H1 (cell line): ENCODE measurements around the gene POLR2C. TPM values are rescaled to one million over a fixed set of nuclear protein-coding genes. Genes with fewer than 3 reads are reported as not detected.

Source experiments
- CTCF ChIA-PET: fragments of 300-600 bp; sonication (Branson Sonifier 250); formaldehyde crosslinking; loops from one replicate; lab custom pipeline; 2021; ENCODE audit not compliant: partially characterized antibody; lab: Charles Lee
- POLR2A ChIA-PET: fragments of 300-600 bp; sonication (Branson Sonifier 250); formaldehyde crosslinking; loops from one replicate; lab custom pipeline; 2021; ENCODE audit warnings: inconsistent platforms; ENCODE audit not compliant: partially characterized antibody; lab: Charles Lee
- DNase-seq, 2 experiments: peaks; one replicate each; pipeline versions ENCODE4 v3.0.0 to v3.0.0-alpha.2; 2010 to 2022; ENCODE audit warnings: low spot score in 2 of 2, low read depth in 1 of 2, mixed read lengths in 1 of 2
- FAIRE-seq: peaks from 2 replicates; lab custom pipeline; 2011; peaks lifted over from hg19 to GRCh38; lab: Jason Lieb, UNC
- H2AFZ ChIP-seq: 2 replicates; pipeline ENCODE4 v1.8.1; 2012; ENCODE audit warnings: low read length, inconsistent platforms
- H2AK5ac ChIP-seq: 2 replicates; pipeline ENCODE4 v1.6.1; 2013; ENCODE audit warnings: low read depth, low read length
- H2BK120ac ChIP-seq: replicated peaks from 2 replicates; pipeline ENCODE3; 2013; ENCODE audit warnings: low read depth, low read length, inconsistent platforms
- H2BK12ac ChIP-seq: 2 replicates; pipeline ENCODE4 v1.6.1; 2013; ENCODE audit warnings: low read depth, low read length
- H2BK15ac ChIP-seq: 2 replicates; pipeline ENCODE4 v1.6.1; 2013; ENCODE audit warnings: low read length
- H2BK20ac ChIP-seq: 2 replicates; pipeline ENCODE4 v1.6.1; 2013; ENCODE audit warnings: low read length
- H2BK5ac ChIP-seq: 2 replicates; pipeline ENCODE4 v1.6.1; 2013; ENCODE audit warnings: low read depth, low read length
- H3K14ac ChIP-seq: 2 replicates; pipeline ENCODE4 v1.6.1; 2013; ENCODE audit warnings: inconsistent platforms; ENCODE audit not compliant: insufficient read length
- H3K18ac ChIP-seq: 2 replicates; pipeline ENCODE4 v1.6.1; 2013; ENCODE audit warnings: low read length; ENCODE audit errors: extremely low read depth
- H3K23ac ChIP-seq: 2 replicates; pipeline ENCODE4 v1.6.1; 2013; ENCODE audit warnings: inconsistent platforms; ENCODE audit not compliant: insufficient read length
- H3K23me2 ChIP-seq: 2 replicates; pipeline ENCODE4 v1.6.1; 2013; ENCODE audit warnings: low read depth, low read length
- H3K27ac ChIP-seq: 2 replicates; pipeline ENCODE4 v1.6.1; 2011; ENCODE audit warnings: low read depth, low read length, inconsistent platforms
- H3K27me3 ChIP-seq, 4 experiments: replicated peaks in 1 of 4; 1 replicate in 1 of 4; 2 replicates in 3 of 4; pipeline versions ENCODE4 v1.6.1 to v1.8.1; 2011 to 2013; ENCODE audit warnings: low read length in 3 of 4, mild to moderate bottlenecking in 3 of 4, inconsistent platforms in 2 of 4, mixed read lengths in 2 of 4, moderate library complexity in 1 of 4; ENCODE audit not compliant: control insufficient read depth in 3 of 4, insufficient read depth in 3 of 4; ENCODE audit errors: extremely low read depth in 1 of 4
- H3K36me3 ChIP-seq, 4 experiments: 2 replicates each; pipeline versions ENCODE4 v1.6.1 to v1.8.1; 2011 to 2013; ENCODE audit warnings: mild to moderate bottlenecking in 4 of 4, low read length in 3 of 4, moderate library complexity in 2 of 4, control low read depth in 1 of 4, inconsistent platforms in 1 of 4; ENCODE audit not compliant: insufficient read depth in 4 of 4, control insufficient read depth in 2 of 4
- H3K4ac ChIP-seq: replicated peaks from 2 replicates; pipeline ENCODE3; 2013; ENCODE audit warnings: low read length, low read depth, mixed read lengths, inconsistent platforms; ENCODE audit not compliant: insufficient read length
- H3K4me1 ChIP-seq, 4 experiments: replicated peaks in 1 of 4; 1 replicate in 1 of 4; 2 replicates in 3 of 4; pipeline versions ENCODE4 v1.6.1 to v1.8.1; 2011 to 2013; ENCODE audit warnings: low read length in 3 of 4, inconsistent platforms in 2 of 4, mixed read lengths in 1 of 4; ENCODE audit not compliant: insufficient read depth in 4 of 4, control insufficient read depth in 3 of 4
- H3K4me2 ChIP-seq, 2 experiments: 2 replicates each; pipeline versions ENCODE4 v1.6.1 to v1.8.1; 2011 to 2013; ENCODE audit warnings: low read depth in 2 of 2, low read length in 2 of 2, control low read depth in 1 of 2, inconsistent platforms in 1 of 2, mild to moderate bottlenecking in 1 of 2; ENCODE audit not compliant: insufficient read depth in 1 of 2
- H3K4me3 ChIP-seq, 4 experiments: fragments of 200-600, 300-600 bp in 1 of 4; sonication (generic), shearing (Covaris generic), sonication (Bioruptor Twin) in 1 of 4; 2 replicates each; pipeline versions ENCODE4 v1.5.1 to v1.8.1; 2011 to 2016; ENCODE audit warnings: low read length in 4 of 4, low read depth in 3 of 4, control low read depth in 2 of 4, inconsistent platforms in 2 of 4, mild to moderate bottlenecking in 2 of 4, mixed read lengths in 1 of 4, moderate library complexity in 1 of 4; ENCODE audit not compliant: insufficient read depth in 2 of 4; ENCODE audit errors: extremely low read depth in 1 of 4
- H3K56ac ChIP-seq: replicated peaks from 2 replicates; pipeline ENCODE3; 2013; ENCODE audit warnings: low read depth, mild to moderate bottlenecking, mixed read lengths, low read length, inconsistent platforms; ENCODE audit not compliant: insufficient read length
- H3K79me1 ChIP-seq: 2 replicates; pipeline ENCODE4 v1.6.1; 2013; ENCODE audit warnings: low read depth, low read length, control low read depth
- H3K79me2 ChIP-seq, 2 experiments: 2 replicates each; pipeline versions ENCODE4 v1.6.1 to v1.8.1; 2012 to 2013; ENCODE audit warnings: low read length in 2 of 2, mild to moderate bottlenecking in 2 of 2, inconsistent platforms in 1 of 2; ENCODE audit not compliant: insufficient read depth in 2 of 2, control insufficient read depth in 1 of 2
- H3K9ac ChIP-seq, 4 experiments: replicated peaks in 1 of 4; 1 replicate in 1 of 4; 2 replicates in 3 of 4; pipeline versions ENCODE4 v1.6.1 to v1.8.1; 2011 to 2013; ENCODE audit warnings: low read depth in 3 of 4, low read length in 3 of 4, control low read depth in 2 of 4, mild to moderate bottlenecking in 2 of 4, moderate library complexity in 2 of 4, inconsistent platforms in 1 of 4; ENCODE audit errors: extremely low read depth in 1 of 4
- H3K9me3 ChIP-seq, 2 experiments: 2 replicates each; pipeline versions ENCODE4 v1.6.1 to v1.8.1; 2012 to 2013; ENCODE audit warnings: mild to moderate bottlenecking in 2 of 2, moderate library complexity in 2 of 2, control low read depth in 1 of 2, inconsistent platforms in 1 of 2, low read depth in 1 of 2, low read length in 1 of 2, mixed read lengths in 1 of 2; ENCODE audit not compliant: insufficient read depth in 2 of 2
- H4K20me1 ChIP-seq, 2 experiments: replicated peaks in 1 of 2; 2 replicates each; pipeline versions ENCODE3 to v1.8.1; 2011 to 2013; ENCODE audit warnings: inconsistent platforms in 2 of 2, low read length in 2 of 2, mild to moderate bottlenecking in 1 of 2; ENCODE audit not compliant: insufficient read depth in 2 of 2, control insufficient read depth in 1 of 2
- H4K5ac ChIP-seq: 2 replicates; pipeline ENCODE4 v1.6.1; 2013; ENCODE audit warnings: low read length, low read depth, mixed read lengths, inconsistent platforms; ENCODE audit not compliant: insufficient read length
- H4K8ac ChIP-seq: 2 replicates; pipeline ENCODE4 v1.8.0; 2013; ENCODE audit warnings: mild to moderate bottlenecking, moderate library complexity, low read length, inconsistent platforms; ENCODE audit not compliant: insufficient read depth; ENCODE audit errors: extremely low read depth
- H4K91ac ChIP-seq: replicated peaks from 2 replicates; pipeline ENCODE3; 2013; ENCODE audit warnings: low read length, mixed read lengths, inconsistent platforms; ENCODE audit not compliant: insufficient read length
- ATF3 ChIP-seq: IDR thresholded peaks from 2 replicates; pipeline ENCODE4 v1.6.1; 2011; ENCODE audit warnings: low read depth, mild to moderate bottlenecking, low read length; ENCODE audit not compliant: insufficient read depth
- CEBPB ChIP-seq: IDR thresholded peaks from 2 replicates; pipeline ENCODE4 v1.6.1; 2012; ENCODE audit warnings: low read depth, low read length
- CHD1 ChIP-seq: IDR thresholded peaks from 2 replicates; pipeline ENCODE4 v1.6.1; 2012; ENCODE audit warnings: low read depth, low read length, improper control_type of control experiment
- CREB1 ChIP-seq: IDR thresholded peaks from 2 replicates; pipeline ENCODE4 v1.6.1; 2012; ENCODE audit warnings: inconsistent platforms
- EZH2 ChIP-seq: fragments of 200-600 bp; sonication (generic); IDR thresholded peaks from 2 replicates; pipeline ENCODE4 v1.7.1; 2012; ENCODE audit warnings: low read depth, mild to moderate bottlenecking, moderate library complexity, low read length, inconsistent platforms; ENCODE audit not compliant: severe bottlenecking
- NRF1 ChIP-seq: IDR thresholded peaks from 2 replicates; pipeline ENCODE4 v1.6.1; 2011; ENCODE audit warnings: mild to moderate bottlenecking, low read depth, low read length, improper control_type of control experiment
- RBBP5 ChIP-seq: IDR thresholded peaks from 2 replicates; pipeline ENCODE4 v1.7.1; 2012; ENCODE audit warnings: low read depth, mild to moderate bottlenecking, inconsistent platforms, low read length, moderate library complexity, borderline replicate concordance
- RFX5 ChIP-seq: IDR thresholded peaks from 2 replicates; pipeline ENCODE4 v1.6.1; 2011; ENCODE audit warnings: low read depth, low read length, improper control_type of control experiment, borderline replicate concordance
- RNF2 ChIP-seq: fragments of 200-900, 300-1000 bp; sonication (generic); IDR thresholded peaks from 2 replicates; pipeline ENCODE4 v1.7.1; 2016; ENCODE audit warnings: borderline replicate concordance, low read depth, mild to moderate bottlenecking, antibody characterized with exemption, low read length; ENCODE audit not compliant: poor library complexity, severe bottlenecking; ENCODE audit errors: missing control alignments
- SAP30 ChIP-seq: fragments of 300-600 bp; sonication (generic); IDR thresholded peaks from 2 replicates; pipeline ENCODE4 v1.7.1; 2012; ENCODE audit warnings: low read length, moderate library complexity, mild to moderate bottlenecking, inconsistent platforms; ENCODE audit not compliant: insufficient read depth, insufficient replicate concordance
- TAF7 ChIP-seq: optimal IDR thresholded peaks from 2 replicates; pipeline ENCODE3; 2011; ENCODE audit warnings: low read depth, mild to moderate bottlenecking, inconsistent platforms, low read length, moderate library complexity, borderline replicate concordance
- USF2 ChIP-seq: IDR thresholded peaks from 2 replicates; pipeline ENCODE4 v1.6.1; 2011; ENCODE audit warnings: low read length, improper control_type of control experiment
- WGBS, 2 experiments: shearing (Covaris generic) in 1 of 2; methylation state at CpG; one replicate each; pipeline versions ENCODE4 v1.1.6 to v1.1.7; 2013 to 2015; ENCODE audit warnings: low lambda C conversion rate in 2 of 2, mixed read lengths in 2 of 2, inconsistent platforms in 1 of 2, low coverage in 1 of 2, missing lambda C conversion rate in 1 of 2; ENCODE audit not compliant: insufficient replicate concordance in 2 of 2, insufficient coverage in 1 of 2, insufficient read length in 1 of 2; ENCODE audit errors: extremely low coverage in 1 of 2, missing lambda C conversion rate in 1 of 2; 5-methylcytosine and 5-hydroxymethylcytosine counted together
- polyA plus RNA-seq, 7 experiments: library from polyadenylated mRNA; depleted of rRNA in 3 of 7; stranded (reverse) in 5 of 7; unstranded in 2 of 7; fragments of >200 nt in 5 of 7; fragments of 200-250 nt in 2 of 7; gene quantifications; 1 replicate in 5 of 7; 2 replicates in 1 of 7; 4 replicates in 1 of 7; pipeline versions ENCODE4 v1.2.1 to v1.2.3, GENCODE V29; 2011 to 2013; ENCODE audit warnings: missing spikeins in 2 of 7, mixed read lengths in 2 of 7
- total RNA-seq: library from RNA; stranded (reverse); fragmentation: NEBNext Ultra II Directional; extraction: Animal tissue kit (Norgen Biotek cat#: 25700); gene quantifications from 2 replicates; pipeline ENCODE4 v1.2.1, GENCODE V29; 2021

Gene POLR2C
- total and polyA plus RNA-seq, 2 of the 8 experiments (the other 6 are each of a cell fraction or from before 2014, with no cell fraction given), result 72.5 to 132 TPM

GRCh38 chr16:57432989-57433388 lies 29.5 kb upstream of the POLR2C start:
- H3K4me3 ChIP-seq, result no peak overlapping the region
- FAIRE-seq (no peak), DNase-seq (no peak)
- no peak overlapping the region for H3K4ac ChIP-seq
- no peak overlapping the region for H4K8ac ChIP-seq
- no peak overlapping the region for H3K14ac ChIP-seq
- no peak overlapping the region for H4K91ac ChIP-seq
- no peak overlapping the region for H3K27ac ChIP-seq
- no peaks in the 10 kb centered on the region for H3K4me1 ChIP-seq
- no peak overlapping the region for H3K9ac ChIP-seq
- H3K18ac ChIP-seq, result no peak overlapping the region
- H2BK15ac ChIP-seq, result no peak overlapping the region
- no peaks in the 10 kb centered on the region for H4K20me1 ChIP-seq
- POLR2A ChIA-PET, result interaction anchor here (0.9 to 1.6 kb wide), 4 partner anchors 10 to 95 kb away, joined by 3 to 6 read pairs (median 4); partner anchors contain the start of genes CIAPIN1 and COQ9
- no peak overlapping the region for H2BK120ac ChIP-seq
- no peaks in the 10 kb centered on the region for H3K23me2 ChIP-seq
- H3K27me3 ChIP-seq, result no peaks in the 10 kb centered on the region
- H3K4me2 ChIP-seq, result no peak overlapping the region
- H4K5ac ChIP-seq, result no peak overlapping the region
- no peak overlapping the region for H2AFZ ChIP-seq
- H2AK5ac ChIP-seq, result no peak overlapping the region
- no peak overlapping the region for H2BK5ac ChIP-seq
- WGBS, 2 experiments, result 96% methylated on average over 3 of the region's 3 CpGs; no CpG with 5 or more reads in 1 of the 2 experiments
- H2BK12ac ChIP-seq, result no peak overlapping the region
- H3K79me1 ChIP-seq, result no peaks in the 10 kb centered on the region
- H3K23ac ChIP-seq, result no peak overlapping the region
- no peaks in the 10 kb centered on the region for H3K79me2 ChIP-seq
- no peaks in the 10 kb centered on the region for H3K9me3 ChIP-seq
- H3K56ac ChIP-seq, result no peak overlapping the region
- CTCF ChIA-PET, result interaction anchor here (1.0 to 4.4 kb wide), 4 partner anchors 11 to 109 kb away, joined by 3 to 34 read pairs (median 5); no protein-coding TSS in a partner anchor
- H2BK20ac ChIP-seq, result no peak overlapping the region
- peaks cover 19 to 63% (median 54%) of the 10 kb centered on the region in 4 experiments; a peak in 7 of 8 replicates for H3K36me3 ChIP-seq
- TF ChIP-seq USF2, result no peak
- no peak for TF ChIP-seq TAF7
- TF ChIP-seq CREB1, result no peak
- no peak for TF ChIP-seq SAP30
- TF ChIP-seq EZH2, result no peak
- no peak for TF ChIP-seq RNF2
- no peak for TF ChIP-seq CHD1
- TF ChIP-seq RFX5, result no peak
- TF ChIP-seq NRF1, result no peak
- no peak for TF ChIP-seq RBBP5
- no peak for TF ChIP-seq CEBPB
- no peak for TF ChIP-seq ATF3
